HEK293 (cell line): ENCODE data around the gene UBE2J2.
A peak's percentile ranks its signal among the peaks of the same experiment; 100 is the strongest.

Source experiments
- BCL6B ChIP-seq: fragments of 450-650 bp; formaldehyde crosslinking; IDR thresholded peaks from 2 replicates; pipeline ENCODE4 v1.5.1; 2017; ENCODE audit warnings: missing biosample characterization, missing genetic modification characterization
- HIC1 ChIP-seq: fragments of 450-650 bp; formaldehyde crosslinking; IDR thresholded peaks from 2 replicates; pipeline ENCODE4 v1.5.1; 2016; ENCODE audit warnings: missing biosample characterization, missing genetic modification characterization
- MYNN ChIP-seq: fragments of 450-650 bp; formaldehyde crosslinking; IDR thresholded peaks from 2 replicates; pipeline ENCODE4 v1.5.1; 2016; ENCODE audit warnings: missing biosample characterization, missing genetic modification characterization, borderline replicate concordance
- PRDM2 ChIP-seq: fragments of 450-650 bp; formaldehyde crosslinking; IDR thresholded peaks from 2 replicates; pipeline ENCODE4 v1.5.1; 2016; ENCODE audit warnings: missing biosample characterization, missing genetic modification characterization, borderline replicate concordance
- SP2 ChIP-seq: fragments of 450-650 bp; formaldehyde crosslinking; IDR thresholded peaks from 2 replicates; pipeline ENCODE4 v1.5.1; 2016; ENCODE audit warnings: missing biosample characterization, missing genetic modification characterization
- SP3 ChIP-seq: fragments of 450-650 bp; formaldehyde crosslinking; IDR thresholded peaks from 2 replicates; pipeline ENCODE4 v1.5.1; 2016; ENCODE audit warnings: missing biosample characterization, missing genetic modification characterization
- TRIM28 ChIP-seq: IDR thresholded peaks from 2 replicates; pipeline ENCODE4 v1.6.1; 2011; ENCODE audit warnings: low read length, control low read depth, borderline replicate concordance
- YY2 ChIP-seq: fragments of 450-650 bp; formaldehyde crosslinking; IDR thresholded peaks from 2 replicates; pipeline ENCODE4 v1.5.1; 2016; ENCODE audit warnings: missing biosample characterization, missing genetic modification characterization
- ZBTB1 ChIP-seq: fragments of 450-650 bp; formaldehyde crosslinking; IDR thresholded peaks from 2 replicates; pipeline ENCODE4 v1.5.1; 2016; ENCODE audit warnings: missing biosample characterization, missing genetic modification characterization
- ZBTB17 ChIP-seq: fragments of 450-650 bp; formaldehyde crosslinking; IDR thresholded peaks from 2 replicates; pipeline ENCODE4 v1.5.1; 2016; ENCODE audit warnings: missing biosample characterization, missing genetic modification characterization
- ZFP69B ChIP-seq: fragments of 450-650 bp; formaldehyde crosslinking; IDR thresholded peaks from 2 replicates; pipeline ENCODE4 v1.5.1; 2016; ENCODE audit warnings: missing biosample characterization, missing genetic modification characterization
- ZNF174 ChIP-seq: fragments of 450-650 bp; formaldehyde crosslinking; IDR thresholded peaks from 2 replicates; pipeline ENCODE4 v1.5.0; 2017; ENCODE audit warnings: missing biosample characterization, mild to moderate bottlenecking, missing genetic modification characterization
- ZNF202 ChIP-seq: fragments of 450-650 bp; formaldehyde crosslinking; IDR thresholded peaks from 2 replicates; pipeline ENCODE4 v1.5.1; 2016; ENCODE audit warnings: missing biosample characterization, missing genetic modification characterization, borderline replicate concordance
- ZNF211 ChIP-seq: fragments of 450-650 bp; formaldehyde crosslinking; IDR thresholded peaks from 2 replicates; pipeline ENCODE4 v1.5.1; 2016; ENCODE audit warnings: low read depth, missing biosample characterization, missing genetic modification characterization
- ZNF23 ChIP-seq: fragments of 450-650 bp; formaldehyde crosslinking; IDR thresholded peaks from 2 replicates; pipeline ENCODE4 v1.5.1; 2016; ENCODE audit warnings: missing biosample characterization, missing genetic modification characterization, borderline replicate concordance
- ZNF280C ChIP-seq: fragments of 450-650 bp; formaldehyde crosslinking; IDR thresholded peaks from 2 replicates; pipeline ENCODE4 v1.5.1; 2016; ENCODE audit warnings: missing biosample characterization, missing genetic modification characterization
- ZNF280D ChIP-seq: fragments of 450-650 bp; formaldehyde crosslinking; IDR thresholded peaks from 2 replicates; pipeline ENCODE4 v1.5.1; 2016; ENCODE audit warnings: missing biosample characterization, missing genetic modification characterization
- ZNF416 ChIP-seq: fragments of 450-650 bp; formaldehyde crosslinking; IDR thresholded peaks from 2 replicates; pipeline ENCODE4 v1.5.1; 2016; ENCODE audit warnings: missing biosample characterization, missing genetic modification characterization
- ZNF48 ChIP-seq: fragments of 450-650 bp; formaldehyde crosslinking; IDR thresholded peaks from 2 replicates; pipeline ENCODE4 v1.5.1; 2016; ENCODE audit warnings: missing biosample characterization, missing genetic modification characterization
- ZNF558 ChIP-seq: fragments of 450-650 bp; formaldehyde crosslinking; IDR thresholded peaks from 2 replicates; pipeline ENCODE4 v1.5.1; 2016; ENCODE audit warnings: missing biosample characterization, missing genetic modification characterization
- ZNF596 ChIP-seq: fragments of 450-650 bp; IDR thresholded peaks from 2 replicates; pipeline ENCODE4 v1.5.0; 2018; ENCODE audit warnings: missing biosample characterization, mild to moderate bottlenecking, missing genetic modification characterization, moderate library complexity
- ZSCAN18 ChIP-seq: fragments of 450-650 bp; formaldehyde crosslinking; IDR thresholded peaks from 2 replicates; pipeline ENCODE4 v1.5.1; 2016; ENCODE audit warnings: missing biosample characterization, missing genetic modification characterization

Gene UBE2J2

GRCh38 chr1:1304331-1305299 is 31.0 kb upstream of the UBE2J2 start (continued):
- TF ChIP-seq ZFP69B (tag by site-specific recombination) (peak; percentile 79; the same call in 1 of the 2 replicates), YY2 (tag by site-specific recombination) (0 out of 2 replicates have a peak, but pooled peaks have one; percentile 21), PRDM2 (tag by site-specific recombination) (no peak), ZNF48 (tag by site-specific recombination) (no peak), MYNN (tag by site-specific recombination) (0 out of 2 replicates have a peak, but pooled peaks have one; percentile 27), ZBTB17 (peak; percentile 91), BCL6B (no peak), ZNF23 (tag by site-specific recombination) (no peak), TRIM28 (no peak), ZBTB1 (tag by site-specific recombination) (no peak), HIC1 (tag by site-specific recombination) (peak; percentile 78), ZNF416 (tag by site-specific recombination) (no peak), ZNF558 (tag by site-specific recombination) (no peak), ZNF174 (tag by site-specific recombination) (no peak), ZSCAN18 (tag by site-specific recombination) (0 out of 2 replicates have a peak, but pooled peaks have one; percentile 31), ZNF596 (tag by site-specific recombination) (no peak), ZNF280D (tag by site-specific recombination) (no peak), ZNF202 (tag by site-specific recombination) (no peak), SP2 (tag by site-specific recombination) (peak; percentile 72), SP3 (tag by site-specific recombination) (peak; percentile 61), ZNF280C (tag by site-specific recombination) (no peak), ZNF211 (tag by site-specific recombination) (no peak)
